Activated CD8-positive, alpha-beta memory T cell treated with anti-CD3 and anti-CD28 coated beads, Interleukin-2, amount 50 U/mL, for 1 hour (primary cell): ENCODE results near the gene NRG2.

Source experiments
- DNase-seq: peaks from one replicate; pipeline ENCODE4 v3.0.0-alpha.2; 2020; ENCODE audit errors: extremely low read depth

Gene NRG2

GRCh38 chr5:139880416-139881142 is 162.5 kb downstream of the NRG2 start:
- no peak for DNase-seq

GRCh38 chr5:139878093-139878492 is 165.0 kb downstream of the NRG2 start:
- no peak for DNase-seq

GRCh38 chr5:139877129-139877597 is 165.9 kb downstream of the NRG2 start:
- DNase-seq = no peak

GRCh38 chr5:139875957-139876356 is 167.1 kb downstream of the NRG2 start:
- DNase-seq = no peak

GRCh38 chr5:139872851-139873794 is 170.0 kb downstream of the NRG2 start:
- DNase-seq = no peak

- no peak for DNase-seq
Observed at GRCh38 chr5:139872052-139872766, 170.9 kb downstream of the NRG2 start.

GRCh38 chr5:139871614-139872013 is 171.5 kb downstream of the NRG2 start:
- no peak for DNase-seq

- no peak for DNase-seq
Observed at GRCh38 chr5:139870677-139871076, 172.4 kb downstream of the NRG2 start.

GRCh38 chr5:139869042-139869790 is 173.9 kb downstream of the NRG2 start:
- no peak for DNase-seq

GRCh38 chr5:139867581-139867980 is 175.5 kb downstream of the NRG2 start:
- DNase-seq = no peak

- DNase-seq = no peak
Observed at GRCh38 chr5:139867109-139867508, 176.0 kb downstream of the NRG2 start.

- DNase-seq = no peak
Observed at GRCh38 chr5:139864716-139865483, 178.2 kb downstream of the NRG2 start.

GRCh38 chr5:139863855-139864558 is 179.1 kb downstream of the NRG2 start:
- no peak for DNase-seq

GRCh38 chr5:139863361-139863760 is 179.7 kb downstream of the NRG2 start:
- DNase-seq = no peak

GRCh38 chr5:139862803-139863202 is 180.3 kb downstream of the NRG2 start:
- no peak for DNase-seq

GRCh38 chr5:139862313-139862712 is 180.8 kb downstream of the NRG2 start:
- DNase-seq = no peak

- DNase-seq = no peak
Observed at GRCh38 chr5:139861889-139862207, 181.3 kb downstream of the NRG2 start.

GRCh38 chr5:139861021-139861888 is 181.8 kb downstream of the NRG2 start:
- DNase-seq = no peak

- no peak for DNase-seq
Observed at GRCh38 chr5:139859013-139859412, 184.1 kb downstream of the NRG2 start.
